Hindlimb muscle (tissue), 1 donor: Measurements from ENCODE around the gene TGM4. TPM values are rescaled to one million over a fixed set of nuclear protein-coding genes. Genes with fewer than 3 reads are reported as not detected.
"Not testable (repeated sequence)": the region's sequence is repeated elsewhere in the genome, so short reads cannot be mapped to it uniquely, and the experiment has no call there.

Experiments
- DNase-seq: peaks from one replicate; pipeline ENCODE4 v3.0.0-alpha.2; 2013
- polyA plus RNA-seq: library from polyadenylated mRNA; unstranded; fragments of 120-200 nt; gene quantifications from one replicate; pipeline ENCODE4 v1.2.1, GENCODE V29; 2013; ENCODE audit not compliant: insufficient read length

TGM4 gene
- not detected for polyA plus RNA-seq

DNA sequence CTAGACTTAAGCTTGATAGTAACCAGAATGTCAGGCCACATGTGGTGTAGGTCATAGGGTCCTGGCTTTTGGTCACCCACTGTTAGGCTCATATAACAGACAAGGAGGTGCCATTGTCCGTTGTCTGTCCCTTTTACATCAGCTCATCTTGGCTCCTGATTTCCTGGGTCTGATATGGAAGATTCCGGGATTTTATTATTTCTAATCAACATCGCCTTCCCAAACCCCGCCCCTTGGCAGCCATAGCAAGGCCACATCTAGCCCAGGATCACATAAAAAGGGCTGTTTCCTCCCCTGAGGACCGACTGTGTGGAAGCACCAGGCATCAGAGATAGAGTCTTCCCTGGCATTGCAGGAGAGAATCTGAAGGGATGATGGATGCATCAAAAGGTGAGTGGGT, at the start of gene TGM4:
TGM4 (plus strand) TSS at position 301 of the 400 bp plus-strand sequence; CDS start at position 372, 71 bp downstream.
- DNase-seq, result no peak

DNA sequence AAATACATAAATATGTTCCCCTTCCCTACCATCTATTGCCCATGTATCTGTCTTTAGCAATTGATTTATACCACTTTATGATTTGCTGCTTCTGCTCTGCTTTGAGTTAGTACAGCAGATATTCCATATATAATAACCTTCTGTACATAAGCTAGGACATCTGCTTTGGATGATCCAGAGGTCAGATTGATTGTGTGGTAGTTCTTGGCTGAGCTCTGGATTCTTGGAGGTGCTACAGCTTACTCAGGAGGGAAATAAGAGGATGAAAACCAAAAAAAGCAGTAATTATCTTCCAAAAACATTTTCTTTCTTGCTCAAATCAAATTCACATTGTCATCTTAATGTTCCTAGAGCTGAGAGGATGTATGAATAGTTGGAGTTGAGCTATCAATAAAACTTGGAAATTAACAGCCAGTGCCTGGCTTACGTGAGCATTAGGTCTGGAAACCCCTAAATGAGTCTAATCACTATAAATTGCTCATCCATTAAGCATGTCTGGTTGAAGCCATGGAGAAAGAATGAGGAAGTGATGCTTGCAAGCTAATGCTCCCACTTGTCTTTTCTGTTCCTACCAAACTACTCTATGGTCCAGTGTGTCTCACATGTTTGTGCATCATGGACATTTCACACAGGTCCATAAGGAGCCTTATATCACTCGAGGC, 49.0 kb upstream of the TGM4 start:
- no peak for DNase-seq

DNA sequence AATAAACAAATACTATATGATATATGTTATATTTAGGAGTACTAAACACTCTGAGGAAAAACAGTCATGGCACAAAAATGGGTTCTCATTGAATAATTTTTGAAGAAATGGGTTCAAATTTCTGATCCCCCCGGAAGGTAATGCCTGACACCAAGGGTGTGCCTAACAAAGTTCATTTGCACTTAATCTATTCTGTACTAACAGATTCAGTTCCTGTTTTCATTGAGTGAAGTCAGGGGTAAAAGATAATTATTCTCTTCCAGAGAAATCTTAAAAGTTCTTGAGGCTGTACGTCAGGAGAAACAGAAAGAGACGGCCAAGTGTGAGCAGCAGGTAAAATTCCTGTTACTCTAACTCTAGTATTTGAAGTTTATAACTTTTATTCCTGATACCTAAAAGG, 47.2 kb upstream of the TGM4 start:
- DNase-seq, result no peak

DNA sequence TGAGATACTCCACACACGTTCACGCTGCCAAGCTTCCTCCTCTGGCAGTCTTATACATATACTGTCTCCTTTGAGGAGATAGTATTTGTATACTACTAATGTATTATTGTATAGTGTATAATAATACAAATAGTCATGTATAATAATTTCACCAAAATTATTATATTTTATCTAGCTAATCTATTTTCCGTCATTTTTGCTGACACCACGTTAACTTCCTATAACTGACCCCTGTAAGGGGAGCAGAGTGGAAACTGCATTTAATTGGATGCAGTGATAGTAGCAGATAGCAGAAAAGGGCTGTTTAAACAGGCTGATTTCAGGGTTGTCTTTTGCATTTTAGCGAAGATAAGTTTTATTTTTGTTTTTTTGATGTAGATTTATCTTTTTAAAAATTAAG, 43.2 kb upstream of the TGM4 start:
- no peak for DNase-seq

DNA sequence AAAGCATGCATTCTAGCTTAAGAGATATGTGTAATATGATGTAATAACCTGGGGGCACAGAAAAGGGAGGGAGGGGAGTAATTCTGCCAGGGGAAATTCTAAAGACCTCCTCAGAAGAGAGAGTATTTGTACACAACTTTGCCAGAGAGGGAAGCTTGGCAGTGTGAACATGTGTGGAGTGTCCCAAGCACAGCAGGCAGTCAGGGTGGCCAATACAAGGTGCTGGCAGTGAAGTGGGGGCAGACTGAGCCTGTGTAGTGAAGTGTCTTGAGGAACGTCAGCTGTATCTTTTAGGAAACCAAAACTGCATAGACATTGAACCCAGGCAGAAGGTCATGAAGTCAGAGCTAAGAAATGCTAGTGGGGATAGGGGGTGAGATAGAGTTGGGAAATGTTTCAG, 42.4 kb upstream of the TGM4 start:
- no peak for DNase-seq

DNA sequence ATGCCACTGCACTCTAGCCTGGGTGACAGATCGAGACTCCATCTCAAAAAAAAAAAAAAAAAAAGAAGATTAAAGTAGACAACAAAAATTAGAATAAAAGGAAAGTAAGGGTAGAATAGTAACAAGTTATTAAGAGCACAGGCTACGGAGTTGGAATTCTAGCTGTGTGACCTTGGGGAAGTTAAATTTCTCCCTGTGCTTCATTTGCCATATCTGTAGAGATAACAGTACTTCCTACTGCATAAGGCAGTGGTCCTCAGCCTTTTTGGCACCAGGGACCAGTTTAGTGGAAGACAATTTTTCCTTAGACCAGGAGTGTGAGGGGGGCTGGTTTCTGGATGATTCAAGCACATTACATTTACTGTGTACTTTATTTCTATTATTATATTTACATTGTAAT, 41.4 kb upstream of the TGM4 start:
- DNase-seq, result no peak

DNA sequence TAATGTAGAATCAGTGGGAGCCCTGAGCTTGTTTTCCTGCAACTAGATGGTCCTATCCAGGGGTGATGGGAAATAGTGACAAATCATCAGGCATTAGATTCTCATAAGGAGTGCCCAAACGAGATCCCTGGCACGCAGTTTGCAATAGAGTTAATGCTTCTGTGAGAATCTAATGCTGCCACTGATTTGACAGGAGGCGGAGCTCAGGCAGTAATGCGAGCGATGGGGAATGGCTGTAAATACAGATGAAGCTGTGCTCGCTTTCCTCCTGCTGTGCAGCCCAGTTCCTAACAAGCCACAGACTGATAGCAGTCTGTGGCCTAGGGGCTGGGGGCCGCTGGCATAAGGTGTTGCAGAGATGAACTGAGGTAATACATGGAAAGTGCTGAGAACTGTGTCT, 41.0 kb upstream of the TGM4 start:
- no peak for DNase-seq

DNA sequence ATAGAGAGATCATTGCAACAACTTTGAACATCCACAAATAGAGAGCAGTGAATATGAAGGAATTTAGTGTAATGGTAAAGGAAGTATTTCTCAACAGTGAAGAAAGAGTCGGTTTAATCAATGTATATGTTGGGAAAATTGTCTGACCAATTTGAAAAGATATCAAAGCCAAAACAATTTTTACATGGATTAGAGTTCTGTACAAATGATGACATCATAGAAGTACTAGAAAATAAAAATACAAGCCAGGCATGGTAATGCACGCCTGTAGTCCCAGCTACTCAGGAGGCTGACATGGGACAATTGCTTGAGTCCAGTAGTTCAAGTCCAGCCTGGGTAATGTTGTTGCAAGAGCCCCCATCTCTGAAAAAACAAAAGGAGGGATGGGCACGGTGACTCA, 38.7 kb upstream of the TGM4 start:
- DNase-seq, result no peak

DNA sequence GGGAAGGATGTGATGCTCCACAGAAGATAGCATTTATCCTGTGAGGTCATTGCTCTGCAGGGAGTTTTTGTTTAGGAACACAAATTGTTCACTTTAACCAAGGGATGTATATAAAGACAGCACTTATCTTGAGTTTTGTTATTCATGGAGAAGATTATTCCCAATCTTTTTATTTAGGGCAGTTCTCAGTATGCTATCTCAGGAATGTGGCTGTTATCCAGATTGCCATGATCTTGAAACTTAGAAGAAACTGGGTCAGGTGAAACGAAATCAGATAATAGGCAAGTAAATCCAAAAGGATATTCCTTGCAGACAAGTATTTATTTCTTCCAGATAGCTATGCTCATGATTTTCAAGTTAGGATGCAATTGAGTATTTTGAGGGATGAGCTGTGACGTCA, 32.0 kb upstream of the TGM4 start:
- no peak for DNase-seq

DNA sequence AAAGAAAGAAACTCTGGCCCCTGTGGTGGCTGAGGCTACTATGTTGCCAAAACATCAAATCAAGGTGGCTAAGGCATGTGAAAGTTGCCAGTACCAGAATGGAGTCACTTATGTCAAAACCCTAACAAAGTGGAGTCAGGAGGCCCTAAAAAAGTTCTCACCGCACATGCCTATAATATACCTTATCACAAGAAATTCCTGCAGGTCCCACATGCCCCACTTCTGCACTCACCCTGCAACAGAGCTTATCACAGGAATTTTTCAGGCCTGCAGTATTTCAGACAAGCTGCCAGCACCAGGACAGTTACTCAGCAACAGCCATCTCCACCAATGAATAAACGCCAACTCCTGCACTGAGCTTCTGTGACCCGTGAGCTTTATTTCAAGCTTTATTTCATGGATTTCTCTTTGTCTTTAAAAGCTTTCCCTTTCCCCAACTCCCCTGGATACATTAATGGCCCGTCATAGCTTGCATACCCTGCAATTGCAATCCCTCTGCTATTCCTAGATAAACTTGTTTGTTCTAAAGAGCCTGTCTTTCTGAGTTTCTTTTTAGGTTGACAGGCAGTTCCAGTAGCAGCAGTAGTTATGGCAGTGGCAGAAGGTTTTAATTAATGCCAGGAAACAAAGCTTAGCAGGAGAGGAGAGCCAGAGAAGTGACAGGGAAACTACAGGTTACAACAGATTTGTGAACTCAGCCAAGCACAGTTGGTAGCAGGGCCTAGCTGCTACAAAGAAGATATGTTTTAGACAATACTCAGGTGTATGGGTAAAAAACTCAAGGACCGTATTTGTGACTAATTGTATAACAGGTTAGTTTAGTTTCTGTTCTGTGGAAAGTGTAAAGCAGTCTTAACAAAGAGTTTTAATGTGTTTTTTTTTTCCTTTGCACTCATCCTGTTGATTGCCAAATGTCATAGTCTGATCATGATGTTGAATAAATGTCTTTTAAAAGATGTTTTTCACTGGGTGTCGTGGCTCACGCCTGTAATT, 28.6 kb upstream of the TGM4 start:
- no peak for DNase-seq

DNA sequence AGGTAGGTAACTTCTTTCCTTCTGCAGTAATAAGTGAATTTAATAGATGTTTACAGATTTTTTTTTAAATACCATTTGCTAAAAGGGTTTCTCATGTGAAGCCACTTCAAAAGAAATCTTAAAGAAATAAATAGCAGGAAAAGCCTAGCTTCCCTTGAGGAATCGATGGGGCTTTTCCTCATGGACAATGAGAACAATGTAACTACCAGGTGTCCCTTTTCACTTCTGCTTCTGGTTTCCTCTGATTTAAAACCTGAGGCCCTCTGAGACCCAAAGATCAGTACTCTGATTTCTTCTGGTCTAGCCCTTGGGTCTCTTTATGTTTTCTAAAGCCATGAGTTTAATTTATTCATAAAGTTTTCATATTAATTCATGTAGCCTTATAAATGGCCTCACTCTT, 25.8 kb upstream of the TGM4 start:
- no peak for DNase-seq

DNA sequence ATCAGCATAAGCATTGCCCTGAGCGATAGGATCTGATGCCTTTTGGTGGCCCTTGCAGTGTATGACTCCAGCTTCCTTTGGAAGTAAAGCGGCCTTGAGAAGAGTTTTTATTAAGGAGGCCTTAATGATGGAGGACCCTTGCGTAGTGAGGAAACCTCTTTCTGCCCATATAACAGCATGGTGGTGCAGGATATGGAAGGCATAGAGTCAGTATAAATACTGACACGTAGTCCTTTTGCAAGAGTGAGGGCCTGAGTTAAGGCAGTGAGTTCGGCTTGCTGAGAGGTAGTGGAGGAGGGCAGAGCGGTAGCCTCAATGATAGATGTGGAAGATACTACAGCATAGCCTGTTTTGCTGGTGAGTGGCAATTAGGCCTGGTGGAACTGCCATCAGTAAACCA, 17.7 kb upstream of the TGM4 start:
- not testable (repeated sequence) for DNase-seq

DNA sequence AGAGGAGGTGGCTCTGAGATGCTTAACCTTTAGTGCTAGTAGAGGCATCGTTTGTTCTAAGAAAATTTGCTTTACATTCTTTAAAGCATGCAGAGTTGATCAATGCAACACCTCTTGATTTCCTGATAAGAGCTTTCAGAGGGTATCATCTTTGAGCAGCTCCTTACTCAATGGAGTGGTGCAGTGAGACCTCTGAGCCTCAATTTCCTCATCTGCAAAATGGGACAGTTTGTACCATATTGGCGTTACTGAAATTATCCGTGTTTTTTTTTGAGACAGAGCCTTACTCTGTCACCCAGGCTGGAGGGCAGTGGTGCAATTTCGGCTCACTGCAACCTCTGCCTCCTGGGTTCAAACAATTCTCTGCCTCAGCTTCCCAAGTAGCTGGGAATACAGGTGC, 14.3 kb upstream of the TGM4 start:
- DNase-seq, result no peak

DNA sequence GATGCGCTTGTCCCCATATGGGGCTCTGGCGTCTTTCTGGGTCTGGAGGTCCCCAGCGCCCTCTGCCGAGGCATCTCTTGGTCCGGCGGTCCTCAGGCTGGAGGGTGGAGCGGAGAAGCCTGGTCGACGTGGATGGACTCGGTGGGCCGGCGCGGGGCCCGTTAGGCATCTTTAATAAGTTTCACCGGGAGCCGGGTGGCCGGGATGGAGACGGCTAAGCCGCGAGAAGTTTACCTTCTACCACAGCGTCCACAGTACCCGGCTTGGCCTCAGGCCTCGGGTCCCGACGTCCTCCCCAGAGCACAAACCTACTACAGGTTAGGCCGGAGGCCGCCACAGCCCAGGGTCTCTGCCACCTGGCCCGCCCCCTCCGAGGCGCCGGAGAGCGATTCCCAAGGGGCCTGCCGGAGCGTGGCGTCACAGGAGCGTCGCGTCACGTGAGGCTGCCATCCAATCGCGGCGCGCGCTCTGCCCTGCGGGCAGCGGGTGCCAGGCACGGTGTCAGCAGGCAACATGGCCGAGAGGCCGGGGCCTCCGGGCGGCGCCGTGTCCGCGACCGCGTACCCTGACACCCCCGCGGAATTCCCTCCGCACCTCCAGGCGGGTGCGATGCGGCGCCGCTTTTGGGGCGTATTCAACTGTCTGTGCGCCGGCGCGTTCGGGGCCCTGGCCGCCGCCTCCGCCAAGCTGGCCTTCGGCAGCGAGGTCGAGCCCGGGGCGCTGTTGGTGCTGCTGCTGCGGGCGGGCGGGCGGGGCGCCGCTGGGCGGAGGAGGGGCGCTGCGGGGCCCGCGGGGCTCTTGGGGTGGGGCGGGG, 12.8 kb upstream of the TGM4 start, which contains the start of gene TMEM42:
TMEM42 (plus strand) TSS at position 501 of the 814 bp plus-strand sequence; CDS start at position 514, 13 bp downstream.
- DNase-seq, result peak; percentile 94

DNA sequence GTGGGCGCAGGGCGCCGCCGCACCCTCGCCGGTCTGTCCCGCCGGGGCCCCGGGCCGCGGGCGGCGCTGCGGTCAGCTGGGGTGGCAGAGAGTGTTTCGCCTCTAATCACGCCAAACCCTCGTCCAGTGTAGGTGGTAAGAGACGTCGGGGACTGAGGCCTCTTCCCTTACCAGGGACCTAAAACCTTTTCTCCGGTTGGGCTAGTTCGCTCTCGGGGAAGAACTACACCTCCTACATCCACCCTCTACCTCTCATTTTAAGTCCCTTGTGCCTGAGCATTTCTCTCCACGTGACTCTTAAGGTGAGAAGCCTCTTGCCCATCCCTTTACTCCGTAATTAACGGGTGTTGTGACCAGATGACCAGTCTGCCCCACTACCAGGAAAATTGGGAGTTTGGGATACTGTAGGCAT, 12.2 kb upstream of the TGM4 start:
- DNase-seq, result peak; percentile 36

DNA sequence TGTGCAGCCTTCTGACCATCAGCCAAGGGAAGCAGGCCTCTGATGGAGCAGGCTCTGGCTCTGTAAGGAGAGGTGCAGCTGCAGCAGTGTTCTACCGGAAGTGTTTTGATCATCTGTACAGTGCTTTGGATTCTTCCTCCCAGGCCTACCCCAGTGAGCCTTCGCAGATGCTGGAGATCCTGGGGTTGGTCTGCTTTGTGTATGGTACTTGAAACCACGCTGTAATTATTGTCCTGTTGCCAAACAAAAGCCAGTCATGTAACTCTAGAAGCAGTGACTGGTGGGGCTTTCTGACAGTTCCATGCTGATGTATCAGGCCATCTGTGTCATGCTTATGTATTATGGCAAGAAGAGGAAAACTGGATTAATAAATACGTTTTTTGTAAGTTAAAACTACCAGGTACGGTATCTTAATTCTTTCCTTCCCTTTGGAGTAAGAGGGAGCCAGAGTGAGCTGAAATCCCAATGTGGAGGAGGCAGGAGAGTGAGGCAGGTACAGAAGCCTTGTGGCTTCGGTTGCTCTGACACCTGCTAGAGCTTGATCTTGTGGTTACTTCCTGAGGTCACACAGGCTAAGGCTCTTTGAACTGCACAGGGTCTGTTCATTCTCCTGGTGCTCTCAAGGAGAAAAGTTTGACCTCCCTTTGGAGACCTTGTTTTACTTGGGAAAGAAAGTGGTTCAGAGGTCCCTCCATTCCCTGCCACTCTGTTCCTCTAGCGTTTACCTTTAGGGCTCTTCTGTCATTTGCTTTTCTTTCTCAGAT, 9.0 kb upstream of the TGM4 start:
- DNase-seq, result no peak

DNA sequence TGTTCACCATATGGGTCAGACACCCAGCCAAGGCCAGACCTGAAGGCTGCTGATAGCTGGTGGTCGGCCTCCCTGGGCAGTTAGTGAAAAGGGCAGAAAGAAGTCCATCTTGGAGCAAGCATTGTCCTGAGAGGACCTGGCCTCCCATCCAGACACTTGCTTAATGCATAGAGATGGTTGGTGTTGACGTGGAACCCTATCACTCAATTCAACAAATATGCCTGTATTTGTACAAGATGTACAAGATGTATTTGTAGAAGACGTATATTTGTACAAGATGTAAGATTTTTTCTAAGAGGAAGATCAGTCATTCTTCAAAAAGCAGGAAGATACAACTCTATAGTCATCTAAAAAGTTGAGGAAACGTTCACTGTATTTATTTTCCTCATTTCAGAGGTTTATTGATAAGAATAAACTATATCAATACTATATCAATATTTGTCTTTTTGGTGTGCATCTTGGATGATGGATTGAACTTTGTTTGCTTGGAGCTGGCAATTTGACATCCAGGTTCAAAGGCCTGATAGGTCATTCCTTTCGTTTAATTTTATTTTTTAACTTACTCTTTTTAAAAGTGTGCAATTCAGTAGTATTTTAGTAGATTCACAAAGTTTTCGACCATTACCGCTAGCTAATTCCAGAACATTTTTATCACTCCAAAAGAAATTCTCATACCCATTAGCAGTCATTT, 6.8 kb upstream of the TGM4 start:
- no peak for DNase-seq

DNA sequence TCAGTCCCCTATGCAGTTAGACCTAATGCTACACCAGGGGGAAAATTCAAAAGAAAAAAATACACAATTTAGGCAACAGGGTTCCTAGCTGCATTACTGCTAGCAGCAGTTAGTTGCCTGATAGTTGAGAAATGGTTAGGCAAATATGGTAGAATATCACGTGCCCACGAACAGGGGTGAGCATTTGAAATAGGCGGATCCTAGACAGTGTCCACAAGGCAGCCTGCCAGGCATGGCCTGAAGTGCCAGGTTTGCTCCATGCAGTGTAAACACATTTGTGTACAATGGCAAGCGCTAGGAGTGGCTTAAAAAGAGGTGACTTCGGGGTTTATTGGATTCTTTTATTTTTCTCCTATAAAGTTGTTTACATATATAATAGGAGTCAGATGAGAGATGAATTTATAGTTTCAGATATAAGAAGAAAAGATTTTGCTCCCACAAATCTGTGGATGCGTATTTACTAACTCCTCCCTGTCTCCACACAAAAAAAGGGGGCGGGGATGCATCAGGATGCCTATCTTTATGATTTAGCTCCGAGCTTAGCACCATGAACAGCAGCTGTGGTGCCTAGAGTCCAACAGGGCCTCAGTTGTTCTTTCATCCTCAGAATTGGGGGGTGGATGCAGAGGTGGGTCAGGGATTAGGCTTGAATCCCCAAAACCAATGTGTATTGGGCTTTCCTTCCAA, 3.9 kb upstream of the TGM4 start:
- no peak for DNase-seq

DNA sequence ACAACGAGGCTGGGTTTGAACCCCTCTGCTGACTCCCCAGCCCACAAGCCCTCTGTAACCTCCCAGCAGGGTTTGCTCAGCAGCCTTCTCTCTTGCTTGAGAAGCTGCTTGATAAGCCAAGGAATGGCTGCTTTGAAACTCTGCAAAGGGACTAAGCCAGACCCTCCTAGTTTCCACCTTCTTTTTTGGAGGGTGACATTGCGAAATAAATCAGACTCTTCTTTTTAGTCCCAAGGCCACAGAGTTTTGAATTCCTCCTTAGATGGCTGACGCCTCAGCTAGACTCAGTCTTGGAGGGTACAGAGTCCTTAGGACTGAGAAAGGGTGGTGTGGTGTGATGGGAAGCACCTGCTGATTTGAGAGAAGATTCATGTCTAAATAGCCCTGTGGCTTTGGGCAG, 1.2 kb downstream of the TGM4 start:
- no peak for DNase-seq

DNA sequence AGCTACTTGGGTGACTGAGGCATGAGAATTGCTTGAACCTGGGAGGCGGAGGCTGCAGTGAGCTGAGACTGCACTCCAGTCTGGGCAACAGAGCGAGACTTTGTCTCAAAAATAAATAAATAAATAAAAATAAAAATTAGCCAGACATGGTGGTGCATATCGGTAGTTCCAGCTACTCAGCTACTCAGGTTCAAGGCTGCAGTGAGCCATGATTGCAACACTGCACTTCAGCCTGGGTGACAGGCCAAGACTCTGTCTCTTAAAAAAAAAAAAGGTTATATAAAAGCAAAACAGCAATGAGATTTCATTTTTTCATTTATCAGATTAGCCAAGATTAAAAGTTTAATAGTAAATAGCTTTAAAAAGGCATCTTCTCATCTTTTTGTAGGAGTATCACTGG, 2.9 kb downstream of the TGM4 start:
- DNase-seq, result no peak

DNA sequence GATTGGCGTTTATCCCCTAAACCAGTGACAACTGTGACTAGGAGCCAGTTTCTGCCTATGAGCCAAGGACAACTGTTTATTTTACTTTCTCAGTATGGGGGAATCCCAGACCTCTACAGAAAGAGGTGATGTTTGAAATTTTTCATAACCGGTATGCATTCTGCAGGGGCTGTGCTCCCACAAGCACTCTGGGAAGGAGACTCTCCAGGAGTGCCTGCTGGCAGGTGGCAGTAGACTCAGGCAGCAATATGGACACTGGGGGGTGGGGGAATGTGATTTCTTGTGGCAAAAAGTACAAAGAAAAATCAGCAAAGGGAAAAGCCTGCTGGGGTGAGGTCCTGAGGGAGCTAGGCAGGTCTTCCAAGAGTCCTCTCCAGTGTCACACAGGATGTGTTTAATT, 5.9 kb downstream of the TGM4 start:
- no peak for DNase-seq
